HCT116 (cell line): Measurements from ENCODE around the gene EXOC4. TPM values are rescaled to one million over a fixed set of nuclear protein-coding genes. Genes with fewer than 3 reads are reported as not detected.

ENCODE experiments used
- ATAC-seq: fragments of 200-7000 bp; cut with Tn5 transposase; 2 replicates; pipeline ENCODE4 v1.9.1; 2020; ENCODE audit warnings: mild to moderate bottlenecking, moderate library complexity
- BruUV-seq: library from RNA; stranded (reverse); fragments of 400-500 nt; replicated peaks from 2 replicates; lab custom pipeline; 2021; lab: Mats Ljungman, UMichigan
- CTCF ChIA-PET: fragments of 300-600 bp; sonication (Branson Sonifier 250); formaldehyde crosslinking; loops from one replicate; lab custom pipeline; 2021; ENCODE audit warnings: antibody characterized with exemption; lab: Charles Lee
- POLR2A ChIA-PET: fragments of 300-600, 350-600 bp; sonication (Branson Sonifier 250); formaldehyde crosslinking; loops from one replicate; lab custom pipeline; 2021; ENCODE audit warnings: antibody characterized with exemption; lab: Charles Lee
- RAD21 ChIA-PET, 2 experiments: fragments of 300-600 bp; sonication (Branson Sonifier 250); formaldehyde crosslinking; loops; one replicate each; lab custom pipeline; 2023; ENCODE audit warnings: low total read pairs in 2 of 2; ENCODE audit not compliant: uncharacterized antibody in 2 of 2, unreplicated experiment in 2 of 2, low non-redundant PET in 1 of 2; lab: Charles Lee
- DNase-seq: peaks from one replicate; pipeline ENCODE4 v3.0.0-alpha.2; 2010; ENCODE audit warnings: low read depth, low spot score
- H2AFZ ChIP-seq: fragments of 200-600 bp; shearing (Covaris generic), sonication (generic); 2 replicates; pipeline ENCODE4 v1.6.1; 2017; ENCODE audit warnings: low read depth, mixed run types, mixed read lengths, antibody characterized with exemption, low read length; ENCODE audit not compliant: poor library complexity, severe bottlenecking
- H3K27ac ChIP-seq: 2 replicates; pipeline ENCODE4 v1.5.1; 2012; ENCODE audit warnings: low read depth, low read length
- H3K27me3 ChIP-seq: fragments of 200-600 bp; sonication (generic); 2 replicates; pipeline ENCODE4 v1.6.1; 2016; ENCODE audit warnings: mixed run types, low read length, mixed read lengths; ENCODE audit not compliant: insufficient read depth
- H3K36me3 ChIP-seq, 2 experiments: fragments of 200-500 bp in 1 of 2; fragments of 200-600 bp in 1 of 2; sonication (Bioruptor generic) in 1 of 2; sonication (generic) in 1 of 2; 2 replicates each; pipeline versions ENCODE4 v1.5.1 to v1.6.1; 2014 to 2016; ENCODE audit warnings: low read length in 2 of 2, inconsistent platforms in 1 of 2, mixed read lengths in 1 of 2, mixed run types in 1 of 2; ENCODE audit not compliant: insufficient read depth in 2 of 2, control insufficient read depth in 1 of 2
- H3K4me1 ChIP-seq, 2 experiments: fragments of 200-600 bp in 1 of 2; sonication (generic) in 1 of 2; 2 replicates each; pipeline versions ENCODE4 v1.5.1 to v1.6.1; 2012 to 2017; ENCODE audit warnings: low read length in 2 of 2, inconsistent platforms in 1 of 2, mild to moderate bottlenecking in 1 of 2, mixed read lengths in 1 of 2, mixed run types in 1 of 2, moderate library complexity in 1 of 2; ENCODE audit not compliant: insufficient read depth in 2 of 2, control insufficient read depth in 1 of 2
- H3K4me2 ChIP-seq: fragments of 200-600 bp; sonication (generic); 2 replicates; pipeline ENCODE4 v1.6.1; 2017; ENCODE audit warnings: mixed run types, low read length, mixed read lengths
- H3K4me3 ChIP-seq, 2 experiments: fragments of 200-600 bp in 1 of 2; sonication (generic) in 1 of 2; replicated peaks in 1 of 2; 2 replicates each; pipeline ENCODE4 v1.5.1; 2011 to 2016; ENCODE audit warnings: low read length in 2 of 2, control low read depth in 1 of 2, low read depth in 1 of 2, mild to moderate bottlenecking in 1 of 2, mixed read lengths in 1 of 2, mixed run types in 1 of 2
- H3K79me2 ChIP-seq: fragments of 200-600 bp; sonication (generic); 2 replicates; pipeline ENCODE4 v1.6.1; 2017; ENCODE audit warnings: mild to moderate bottlenecking, mixed run types, low read length, moderate library complexity, mixed read lengths; ENCODE audit not compliant: insufficient read depth
- H3K9ac ChIP-seq: fragments of 200-600 bp; sonication (generic); 2 replicates; pipeline ENCODE4 v1.6.1; 2016; ENCODE audit warnings: low read length, mixed read lengths
- H3K9me2 ChIP-seq: fragments of 200-600 bp; sonication (generic), shearing (Covaris generic); 2 replicates; pipeline ENCODE4 v1.6.1; 2017; ENCODE audit warnings: mixed run types, mild to moderate bottlenecking, moderate library complexity; ENCODE audit not compliant: insufficient read depth
- H3K9me3 ChIP-seq, 2 experiments: fragments of 200-500 bp in 1 of 2; fragments of 200-600 bp in 1 of 2; sonication (Bioruptor generic) in 1 of 2; sonication (generic) in 1 of 2; 2 replicates each; pipeline ENCODE4 v1.6.1; 2014 to 2017; ENCODE audit warnings: low read length in 2 of 2, mixed read lengths in 2 of 2, inconsistent platforms in 1 of 2, low read depth in 1 of 2, mild to moderate bottlenecking in 1 of 2, mixed run types in 1 of 2, moderate library complexity in 1 of 2; ENCODE audit not compliant: control insufficient read depth in 1 of 2, insufficient read depth in 1 of 2
- H4K20me1 ChIP-seq: fragments of 200-600 bp; sonication (generic), shearing (Covaris generic); 2 replicates; pipeline ENCODE4 v1.6.1; 2017; ENCODE audit warnings: mixed run types, mild to moderate bottlenecking, moderate library complexity; ENCODE audit not compliant: insufficient read depth
- ATF3 ChIP-seq: IDR thresholded peaks from 2 replicates; pipeline ENCODE4 v1.6.1; 2012
- CEBPB ChIP-seq: IDR thresholded peaks from 2 replicates; pipeline ENCODE4 v1.6.1; 2012; ENCODE audit warnings: low read depth
- CTCF ChIP-seq, 3 experiments: fragments of 200-600 bp in 1 of 3; sonication (generic) in 1 of 3; IDR thresholded peaks in 2 of 3; conservative IDR thresholded peaks in 1 of 3; 2 replicates each; pipeline ENCODE4 v1.5.1; 2012 to 2017; ENCODE audit warnings: low read depth in 2 of 3, low read length in 2 of 3, antibody characterized with exemption in 1 of 3, borderline replicate concordance in 1 of 3, control low read depth in 1 of 3, mild to moderate bottlenecking in 1 of 3, mixed read lengths in 1 of 3, mixed run types in 1 of 3, moderate library complexity in 1 of 3; ENCODE audit not compliant: insufficient read depth in 1 of 3
- EGR1 ChIP-seq: IDR thresholded peaks from 2 replicates; pipeline ENCODE4 v1.6.1; 2012; ENCODE audit warnings: low read depth
- ELF1 ChIP-seq: IDR thresholded peaks from 2 replicates; pipeline ENCODE4 v1.6.1; 2012; ENCODE audit warnings: low read depth, borderline replicate concordance
- EZH2 ChIP-seq: fragments of 200-600 bp; sonication (generic); IDR thresholded peaks from 2 replicates; pipeline ENCODE4 v1.6.1; 2017; ENCODE audit warnings: antibody characterized with exemption, mixed run types
- EZH2phosphoT487 ChIP-seq: fragments of 200-600 bp; IDR thresholded peaks from 2 replicates; pipeline ENCODE4 v1.6.1; 2018; ENCODE audit warnings: antibody characterized with exemption, borderline replicate concordance
- JUND ChIP-seq: IDR thresholded peaks from 2 replicates; pipeline ENCODE4 v1.6.1; 2012
- POLR2A ChIP-seq: IDR thresholded peaks from 2 replicates; pipeline ENCODE4 v1.7.0; 2011; ENCODE audit warnings: borderline replicate concordance; ENCODE audit not compliant: insufficient read depth, insufficient read length; ENCODE audit errors: extremely low read depth
- RAD21 ChIP-seq: IDR thresholded peaks from 2 replicates; pipeline ENCODE4 v1.6.1; 2012; ENCODE audit warnings: low read depth, mild to moderate bottlenecking
- REST ChIP-seq: IDR thresholded peaks from 2 replicates; pipeline ENCODE4 v1.6.1; 2012; ENCODE audit warnings: low read depth
- SIN3A ChIP-seq: IDR thresholded peaks from 2 replicates; pipeline ENCODE4 v1.6.1; 2012; ENCODE audit warnings: low read depth
- SP1 ChIP-seq: IDR thresholded peaks from 2 replicates; pipeline ENCODE4 v1.6.1; 2012; ENCODE audit warnings: low read depth
- SRF ChIP-seq: IDR thresholded peaks from 2 replicates; pipeline ENCODE4 v1.6.1; 2012; ENCODE audit warnings: low read depth
- TCF7L2 ChIP-seq: IDR thresholded peaks from 2 replicates; pipeline ENCODE4 v1.7.0; 2011; ENCODE audit warnings: borderline replicate concordance, inconsistent platforms; ENCODE audit not compliant: insufficient read depth, insufficient read length; ENCODE audit errors: extremely low read depth
- YY1 ChIP-seq: IDR thresholded peaks from 2 replicates; pipeline ENCODE4 v1.6.1; 2011; ENCODE audit warnings: low read length, low read depth, moderate library complexity, mild to moderate bottlenecking; ENCODE audit not compliant: insufficient replicate concordance; ENCODE audit errors: extremely low read depth
- ZFX ChIP-seq: fragments of 450-650 bp; IDR thresholded peaks from 2 replicates; pipeline ENCODE4 v1.6.1; 2017
- ZNF274 ChIP-seq: fragments of 200-500 bp; sonication (Bioruptor generic); IDR thresholded peaks from 2 replicates; pipeline ENCODE4 v1.6.1; 2014; ENCODE audit warnings: mild to moderate bottlenecking, low read depth, low read length, inconsistent platforms
- intact Hi-C: fragments of 100-400 bp; cut with micrococcal nuclease; formaldehyde crosslinking; loops from 2 replicates; pipeline ENCODE4 v1.10.0; 2022
- total RNA-seq: library from RNA; stranded (reverse); gene quantifications from one replicate; pipeline ENCODE4 v1.2.1, GENCODE V29; 2021; ENCODE audit not compliant: unreplicated experiment

EXOC4 gene
- total RNA-seq, 1 experiment from 2014 or later: 40.3 TPM

GRCh38 chr7:134056816-134057215 is 803.9 kb downstream of the EXOC4 start:
- no peaks in the 10 kb centered on the region for H3K79me2 ChIP-seq
- no TSS peak for BruUV-seq
- no peak overlapping the region for H3K4me2 ChIP-seq
- H3K36me3 ChIP-seq: no peaks in the 10 kb centered on the region
- ChIA-PET CTCF (no interaction called here), POLR2A (no interaction called here), RAD21 (no interaction called here)
- no peaks in the 10 kb centered on the region for H3K9me3 ChIP-seq
- no peaks in the 10 kb centered on the region for H3K4me1 ChIP-seq
- H3K9ac ChIP-seq: no peak overlapping the region
- DNase-seq (no peak), ATAC-seq (no peak)
- H3K9me2 ChIP-seq: no peaks in the 10 kb centered on the region
- no peaks in the 10 kb centered on the region for H4K20me1 ChIP-seq
- no peak overlapping the region for H3K27ac ChIP-seq
- H3K27me3 ChIP-seq: no peaks in the 10 kb centered on the region
- H3K4me3 ChIP-seq: no peak overlapping the region
- intact Hi-C loops: no loop called here
- H2AFZ ChIP-seq: no peak overlapping the region
- no peak for TF ChIP-seq CEBPB
- TF ChIP-seq JUND: no peak
- TF ChIP-seq TCF7L2: no peak
- no peak for TF ChIP-seq SRF
- TF ChIP-seq CTCF (IDR thresholded peaks at IDR 0.05 in 2 of 3, conservative IDR thresholded peaks at IDR 0.05 in 1 of 3; ENCODE audit: borderline replicate concordance in 1 of 3, insufficient read depth in 1 of 3, low read depth in 2 of 3, low read length in 2 of 3): no peak
- no peak for TF ChIP-seq ATF3
- no peak for TF ChIP-seq SP1
- no peak for TF ChIP-seq ELF1
- no peak for TF ChIP-seq RAD21
- no peak for TF ChIP-seq ZFX
- TF ChIP-seq REST: no peak
- TF ChIP-seq SIN3A: no peak
- no peak for TF ChIP-seq ZNF274
- TF ChIP-seq EZH2phosphoT487: no peak
- TF ChIP-seq POLR2A: no peak
- TF ChIP-seq EZH2: no peak
- TF ChIP-seq EGR1: no peak
- TF ChIP-seq YY1: no peak
